Astrocyte (in vitro differentiated cells and primary cell): ENCODE measurements around the gene ARHGAP12. TPM values are rescaled to one million over a fixed set of nuclear protein-coding genes. Genes with fewer than 3 reads are reported as not detected.
A peak's percentile ranks its signal among the peaks of the same experiment; 100 is the strongest.

Source experiments
- DNase-seq: peaks from one replicate; pipeline ENCODE4 v3.0.0-alpha.2; 2010; ENCODE audit warnings: low read depth
- FAIRE-seq: peaks from 2 replicates; lab custom pipeline; 2011; peaks lifted over from hg19 to GRCh38; lab: Jason Lieb, UNC
- H2AFZ ChIP-seq: 2 replicates; pipeline ENCODE4 v1.6.0; 2012; ENCODE audit warnings: low read depth, low read length, inconsistent platforms
- H3K27ac ChIP-seq: 2 replicates; pipeline ENCODE4 v1.5.1; 2011; ENCODE audit warnings: low read depth, low read length, inconsistent platforms
- H3K27me3 ChIP-seq: 2 replicates; pipeline ENCODE4 v1.6.0; 2011; ENCODE audit warnings: low read length, inconsistent platforms; ENCODE audit not compliant: insufficient read depth
- H3K36me3 ChIP-seq: 2 replicates; pipeline ENCODE4 v1.5.1; 2011; ENCODE audit warnings: low read length, inconsistent platforms; ENCODE audit not compliant: insufficient read depth
- H3K4me1 ChIP-seq: 2 replicates; pipeline ENCODE4 v1.5.1; 2011; ENCODE audit warnings: low read length, inconsistent platforms; ENCODE audit not compliant: insufficient read depth
- H3K4me2 ChIP-seq: 2 replicates; pipeline ENCODE4 v1.6.0; 2012; ENCODE audit warnings: low read length, inconsistent platforms
- H3K4me3 ChIP-seq: 2 replicates; pipeline ENCODE4 v1.5.1; 2011; ENCODE audit warnings: low read depth, mild to moderate bottlenecking, low read length, inconsistent platforms; ENCODE audit not compliant: insufficient read depth
- H3K79me2 ChIP-seq: 2 replicates; pipeline ENCODE4 v1.6.0; 2012; ENCODE audit warnings: mild to moderate bottlenecking, low read length, inconsistent platforms; ENCODE audit not compliant: insufficient read depth
- H3K9ac ChIP-seq: 2 replicates; pipeline ENCODE4 v1.6.0; 2012; ENCODE audit warnings: mild to moderate bottlenecking, low read length, inconsistent platforms
- H3K9me3 ChIP-seq: 2 replicates; pipeline ENCODE4 v1.5.1; 2012; ENCODE audit warnings: low read depth, mild to moderate bottlenecking, low read length, inconsistent platforms; ENCODE audit not compliant: insufficient read depth
- H4K20me1 ChIP-seq: 2 replicates; pipeline ENCODE4 v1.6.0; 2012; ENCODE audit warnings: low read length, inconsistent platforms; ENCODE audit not compliant: insufficient read depth
- H3K27ac Mint-ChIP-seq: one replicate; pipeline ENCODE4 v1.8.0; 2021; ENCODE audit warnings: mild to moderate bottlenecking, mixed read lengths; ENCODE audit not compliant: unreplicated experiment
- H3K27me3 Mint-ChIP-seq: one replicate; pipeline ENCODE4 v1.8.0; 2021; ENCODE audit warnings: low read depth, mixed read lengths; ENCODE audit not compliant: unreplicated experiment
- H3K36me3 Mint-ChIP-seq: one replicate; pipeline ENCODE4 v1.8.0; 2021; ENCODE audit warnings: low read depth, mixed read lengths; ENCODE audit not compliant: unreplicated experiment
- H3K4me1 Mint-ChIP-seq: one replicate; pipeline ENCODE4 v1.8.0; 2021; ENCODE audit warnings: low read depth, mixed read lengths; ENCODE audit not compliant: unreplicated experiment
- H3K4me3 Mint-ChIP-seq: one replicate; pipeline ENCODE4 v1.8.0; 2021; ENCODE audit warnings: mild to moderate bottlenecking, moderate library complexity, mixed read lengths; ENCODE audit not compliant: unreplicated experiment
- H3K9me3 Mint-ChIP-seq: one replicate; pipeline ENCODE4 v1.8.0; 2021; ENCODE audit warnings: mild to moderate bottlenecking, mixed read lengths; ENCODE audit not compliant: unreplicated experiment
- CTCF ChIP-seq: IDR thresholded peaks from 2 replicates; pipeline ENCODE4 v1.5.1; 2011; ENCODE audit warnings: low read depth, mild to moderate bottlenecking, inconsistent platforms, low read length, moderate library complexity; ENCODE audit not compliant: insufficient read depth
- EZH2 ChIP-seq: IDR thresholded peaks from 2 replicates; pipeline ENCODE4 v1.6.1; 2012; ENCODE audit warnings: mild to moderate bottlenecking, low read length, inconsistent platforms; ENCODE audit not compliant: insufficient read depth
- total RNA-seq: library from RNA; stranded (reverse); gene quantifications from 2 replicates; pipeline ENCODE4 v1.2.1, GENCODE V29; 2021

The ARHGAP12 gene
- total RNA-seq, 1 donor from 2014 or later = 24.9 TPM

GRCh38 chr10:31757386-31757791 is 171.2 kb downstream of the ARHGAP12 start:
- no peak for TF ChIP-seq CTCF
- no peak for TF ChIP-seq EZH2
- Mint-ChIP-seq H3K27me3 (peaks cover 4% of the 10 kb centered on the region), H3K9me3 (no peaks in the 10 kb centered on the region), H3K27ac (no peak overlapping the region), H3K4me1 (peaks cover 4% of the 10 kb centered on the region), H3K36me3 (no peaks in the 10 kb centered on the region), H3K4me3 (peak overlapping the region; percentile 46)
- peaks cover 19% of the 10 kb centered on the region for H3K4me1 ChIP-seq
- H2AFZ ChIP-seq = no peak overlapping the region
- no peaks in the 10 kb centered on the region for H3K79me2 ChIP-seq
- H3K4me3 ChIP-seq = no peak overlapping the region
- H3K27ac ChIP-seq = no peak overlapping the region
- no peak overlapping the region for H3K4me2 ChIP-seq
- H3K36me3 ChIP-seq = no peaks in the 10 kb centered on the region
- no peaks in the 10 kb centered on the region for H3K27me3 ChIP-seq
- no peaks in the 10 kb centered on the region for H3K9me3 ChIP-seq
- H4K20me1 ChIP-seq = no peaks in the 10 kb centered on the region
- no peak for FAIRE-seq
- H3K9ac ChIP-seq = no peak overlapping the region
- DNase-seq = no peak

GRCh38 chr10:31756729-31757110 is 171.9 kb downstream of the ARHGAP12 start:
- no peak overlapping the region for H3K4me3 ChIP-seq
- peaks cover 19% of the 10 kb centered on the region for H3K4me1 ChIP-seq
- no peak overlapping the region for H3K4me2 ChIP-seq
- H3K36me3 ChIP-seq = no peaks in the 10 kb centered on the region
- H3K36me3 Mint-ChIP-seq = no peaks in the 10 kb centered on the region
- no peaks in the 10 kb centered on the region for H4K20me1 ChIP-seq
- no peak for DNase-seq
- no peak overlapping the region for H3K27ac ChIP-seq
- H3K9me3 Mint-ChIP-seq = no peaks in the 10 kb centered on the region
- no peak overlapping the region for H3K9ac ChIP-seq
- FAIRE-seq = no peak
- H3K4me1 Mint-ChIP-seq = peaks cover 4% of the 10 kb centered on the region
- no peak overlapping the region for H2AFZ ChIP-seq
- H3K79me2 ChIP-seq = no peaks in the 10 kb centered on the region
- no peaks in the 10 kb centered on the region for H3K27me3 ChIP-seq
- no peak for TF ChIP-seq EZH2
- TF ChIP-seq CTCF = no peak
- no peaks in the 10 kb centered on the region for H3K9me3 ChIP-seq
- no peak overlapping the region for H3K27ac Mint-ChIP-seq
- H3K4me3 Mint-ChIP-seq = no peak overlapping the region
- H3K27me3 Mint-ChIP-seq = peaks cover 6% of the 10 kb centered on the region

- Histone ChIP-seq H3K4me3 (no peak overlapping the region), H3K9ac (no peak overlapping the region), H3K4me2 (no peak overlapping the region), H2AFZ (no peak overlapping the region), H4K20me1 (no peaks in the 10 kb centered on the region), H3K4me1 (peaks cover 19% of the 10 kb centered on the region), H3K36me3 (no peaks in the 10 kb centered on the region), H3K9me3 (no peaks in the 10 kb centered on the region), H3K27me3 (no peaks in the 10 kb centered on the region), H3K27ac (no peak overlapping the region), H3K79me2 (no peaks in the 10 kb centered on the region)
- TF ChIP-seq CTCF = no peak
- TF ChIP-seq EZH2 = no peak
- no peak for DNase-seq
- Mint-ChIP-seq H3K9me3 (no peaks in the 10 kb centered on the region), H3K4me1 (peaks cover 4% of the 10 kb centered on the region), H3K36me3 (no peaks in the 10 kb centered on the region), H3K27ac (no peak overlapping the region), H3K4me3 (no peak overlapping the region), H3K27me3 (peaks cover 5% of the 10 kb centered on the region)
- no peak for FAIRE-seq
Measured at GRCh38 chr10:31756101-31756728, 172.4 kb downstream of the ARHGAP12 start.
